ENCODE results near the gene MEIKIN.
"Not testable (repeated sequence)": the region's sequence is repeated elsewhere in the genome, so short reads cannot be mapped to it uniquely, and the experiment has no call there.

GRCh38 chr5:131832702-131833101 is 112.8 kb downstream of the MEIKIN start:
- not testable (repeated sequence) for TF ChIP-seq PKNOX1 (IDR thresholded peaks at IDR 0.05); FOXM1 (IDR thresholded peaks at IDR 0.05; ENCODE audit: borderline replicate concordance); CTBP1 (IDR thresholded peaks at IDR 0.05; ENCODE audit: borderline replicate concordance); SUZ12 (IDR thresholded peaks at IDR 0.05); TARDBP (IDR thresholded peaks at IDR 0.05); NFRKB (IDR thresholded peaks at IDR 0.05); ZNF384 (IDR thresholded peaks at IDR 0.05); HDGF (IDR thresholded peaks at IDR 0.05; ENCODE audit: borderline replicate concordance); LEF1 (IDR thresholded peaks at IDR 0.05; ENCODE audit: borderline replicate concordance); BHLHE40 (IDR thresholded peaks at IDR 0.05; ENCODE audit: borderline replicate concordance); SP1 (IDR thresholded peaks at IDR 0.05); ELF4 (IDR thresholded peaks at IDR 0.05)

All from HEK293T (cell line).